Measurements from ENCODE around the gene QSOX1. TPM values are rescaled to one million over a fixed set of nuclear protein-coding genes. Genes with fewer than 3 reads are reported as not detected.
"Not testable (repeated sequence)": the region's sequence is repeated elsewhere in the genome, so short reads cannot be mapped to it uniquely, and the experiment has no call there.

The QSOX1 gene
- total and polyA plus RNA-seq, 2 experiments from 2014 or later: 225 to 257 TPM

DNA sequence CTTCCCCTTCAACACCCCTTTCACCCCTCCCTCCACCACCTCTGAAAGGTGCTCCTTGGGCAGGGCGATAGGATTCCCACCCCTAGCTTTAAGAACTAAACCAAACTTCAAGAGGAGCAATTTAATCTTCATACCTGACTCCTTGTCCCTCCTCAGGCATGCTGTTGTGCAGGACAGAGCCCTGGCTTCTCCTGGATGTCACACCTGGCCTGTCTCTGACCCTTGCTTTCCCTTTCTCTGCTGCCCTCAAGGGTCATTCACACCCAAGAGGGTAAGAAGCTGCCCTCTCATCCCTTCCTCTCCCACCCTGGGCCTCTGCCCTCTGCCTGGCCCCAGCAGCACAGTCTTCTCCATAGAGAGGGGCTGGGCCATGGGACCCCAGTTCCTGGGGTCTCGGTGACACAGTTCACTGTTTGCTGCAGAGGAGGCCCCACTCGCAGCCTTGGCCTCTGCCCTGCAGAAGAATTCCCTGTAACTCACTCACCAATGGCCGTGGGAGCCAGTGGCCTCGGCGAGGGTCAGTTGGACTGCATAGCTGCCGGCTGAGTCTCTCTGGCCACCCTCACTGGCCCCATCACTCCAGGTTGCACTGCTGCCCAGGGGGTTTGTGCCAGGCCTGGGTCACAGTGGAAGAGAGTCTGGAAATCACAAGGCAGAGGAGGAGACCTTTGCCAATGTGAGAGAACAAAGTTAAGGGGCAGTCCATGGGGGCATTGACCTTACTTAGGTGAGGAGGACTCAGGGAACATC, 47.0 kb downstream of the QSOX1 start:
- TF ChIP-seq CTCF (IDR thresholded peaks at IDR 0.05; ENCODE audit: poor library complexity) (no peak), EZH2 (IDR thresholded peaks at IDR 0.05; ENCODE audit: borderline replicate concordance) (no peak), EZH2phosphoT487 (IDR thresholded peaks at IDR 0.05; ENCODE audit: low read depth, severe bottlenecking, unreplicated experiment) (no peak)

GRCh38 chr1:180202588-180202987, 47.9 kb downstream of the QSOX1 start:
- H2AFZ ChIP-seq; H3K79me2 ChIP-seq; H3K4me1 ChIP-seq (ENCODE audit: insufficient read depth); H3K9me3 ChIP-seq (ENCODE audit: low read depth); H3K4me2 ChIP-seq; H3K9me2 ChIP-seq (replicated peaks; ENCODE audit: insufficient read depth); H3K4me3 ChIP-seq; H3K36me3 ChIP-seq (replicated peaks; ENCODE audit: insufficient read depth, low read depth); H3K27ac ChIP-seq; H4K20me1 ChIP-seq (ENCODE audit: insufficient read depth, poor library complexity, severe bottlenecking); DNase-seq (ENCODE audit: low spot score); H3K27me3 ChIP-seq: not testable (repeated sequence)
- WGBS (ENCODE audit: low lambda C conversion rate, missing lambda C conversion rate): 86% methylated on average over 5 of the region's 5 CpGs

More for the DNA sequence above, 47.0 kb downstream of the QSOX1 start:
- 98% methylated on average over 7 of the region's 7 CpGs for WGBS (ENCODE audit: low lambda C conversion rate, missing lambda C conversion rate)
- Histone ChIP-seq H3K36me3 (replicated peaks; ENCODE audit: insufficient read depth, low read depth) (no peaks in the 10 kb centered on the region), H3K9me3 (ENCODE audit: low read depth) (no peaks in the 10 kb centered on the region), H3K27ac (no peak overlapping the region), H4K20me1 (ENCODE audit: insufficient read depth, poor library complexity, severe bottlenecking) (no peaks in the 10 kb centered on the region), H3K27me3 (no peaks in the 10 kb centered on the region), H3K4me1 (ENCODE audit: insufficient read depth) (no peaks in the 10 kb centered on the region), H3K4me2 (no peak overlapping the region), H3K79me2 (no peaks in the 10 kb centered on the region), H3K9me2 (replicated peaks; ENCODE audit: insufficient read depth) (no peaks in the 10 kb centered on the region), H2AFZ (no peak overlapping the region), H3K4me3 (no peak overlapping the region)
- no peak for DNase-seq (ENCODE audit: low spot score)

DNA sequence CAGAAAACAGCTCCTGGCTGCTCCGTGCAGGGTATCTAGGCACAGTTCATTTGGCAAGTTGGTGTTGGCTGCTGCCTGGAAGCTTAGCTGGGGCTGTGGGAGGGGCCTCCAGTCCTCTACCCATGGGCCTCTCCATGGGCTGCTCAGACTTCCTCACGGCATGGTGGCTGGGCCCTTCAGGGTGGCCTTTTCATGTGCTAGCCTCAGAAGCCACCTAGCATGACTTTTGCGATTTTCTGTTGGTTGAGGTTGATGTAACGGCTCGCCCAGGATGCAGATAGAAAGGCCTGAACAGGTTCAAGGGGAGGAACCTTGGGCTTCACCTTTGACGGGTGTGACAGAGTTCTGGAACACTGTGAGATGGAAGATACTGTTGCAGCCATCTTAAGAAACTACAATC, 49.6 kb downstream of the QSOX1 start:
- TF ChIP-seq EZH2phosphoT487 (IDR thresholded peaks at IDR 0.05; ENCODE audit: low read depth, severe bottlenecking, unreplicated experiment): no peak
- TF ChIP-seq EZH2 (IDR thresholded peaks at IDR 0.05; ENCODE audit: borderline replicate concordance): no peak
- TF ChIP-seq CTCF (IDR thresholded peaks at IDR 0.05; ENCODE audit: poor library complexity): no peak
- Histone ChIP-seq H2AFZ (no peak overlapping the region), H3K4me2 (no peak overlapping the region), H3K27ac (no peak overlapping the region), H4K20me1 (ENCODE audit: insufficient read depth, poor library complexity, severe bottlenecking) (no peaks in the 10 kb centered on the region), H3K4me3 (no peak overlapping the region), H3K9me2 (replicated peaks; ENCODE audit: insufficient read depth) (no peaks in the 10 kb centered on the region), H3K4me1 (ENCODE audit: insufficient read depth) (no peaks in the 10 kb centered on the region), H3K9me3 (ENCODE audit: low read depth) (no peaks in the 10 kb centered on the region), H3K27me3 (no peaks in the 10 kb centered on the region), H3K79me2 (no peaks in the 10 kb centered on the region), H3K36me3 (replicated peaks; ENCODE audit: insufficient read depth, low read depth) (no peaks in the 10 kb centered on the region)
- DNase-seq (ENCODE audit: low spot score): no peak
- WGBS (ENCODE audit: low lambda C conversion rate, missing lambda C conversion rate): 83% methylated on average over 6 of the region's 6 CpGs

DNA sequence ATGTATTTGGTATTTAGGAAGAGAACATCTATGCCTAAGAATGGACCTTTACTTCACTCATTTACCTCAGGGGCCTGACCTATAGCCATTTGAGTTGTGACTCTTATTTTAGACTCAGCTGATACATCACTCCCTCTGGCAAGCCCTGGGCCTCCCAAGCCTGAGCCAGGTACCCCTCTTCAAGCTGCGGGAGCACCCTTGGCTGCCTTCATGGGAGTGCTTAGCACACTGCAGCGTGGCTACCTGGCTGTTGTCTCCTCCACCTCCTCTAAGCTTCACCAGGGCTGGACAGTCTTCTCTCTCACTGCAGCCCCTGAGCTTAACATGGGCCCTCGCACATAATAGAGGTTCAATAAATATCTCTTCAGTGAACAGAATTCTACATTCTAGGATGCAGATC, 51.9 kb downstream of the QSOX1 start:
- no peak for TF ChIP-seq EZH2 (IDR thresholded peaks at IDR 0.05; ENCODE audit: borderline replicate concordance)
- TF ChIP-seq CTCF (IDR thresholded peaks at IDR 0.05; ENCODE audit: poor library complexity): no peak
- no peak for TF ChIP-seq EZH2phosphoT487 (IDR thresholded peaks at IDR 0.05; ENCODE audit: low read depth, severe bottlenecking, unreplicated experiment)
- no peak overlapping the region for H3K4me3 ChIP-seq
- no peak overlapping the region for H2AFZ ChIP-seq
- H3K27ac ChIP-seq: no peak overlapping the region
- no peaks in the 10 kb centered on the region for H4K20me1 ChIP-seq (ENCODE audit: insufficient read depth, poor library complexity, severe bottlenecking)
- no peak overlapping the region for H3K4me2 ChIP-seq
- 89% methylated on average over 3 of the region's 3 CpGs for WGBS (ENCODE audit: low lambda C conversion rate, missing lambda C conversion rate)
- no peaks in the 10 kb centered on the region for H3K79me2 ChIP-seq
- H3K4me1 ChIP-seq (ENCODE audit: insufficient read depth): no peaks in the 10 kb centered on the region
- DNase-seq (ENCODE audit: low spot score): no peak
- H3K36me3 ChIP-seq (replicated peaks; ENCODE audit: insufficient read depth, low read depth): no peaks in the 10 kb centered on the region
- no peaks in the 10 kb centered on the region for H3K9me3 ChIP-seq (ENCODE audit: low read depth)
- no peaks in the 10 kb centered on the region for H3K27me3 ChIP-seq
- H3K9me2 ChIP-seq (replicated peaks; ENCODE audit: insufficient read depth): no peaks in the 10 kb centered on the region

Measured in hepatocyte (in vitro differentiated cells).